GM21526 (cell line): ENCODE measurements around the gene ZNG1F.
"Not testable (repeated sequence)": the region's sequence is repeated elsewhere in the genome, so short reads cannot be mapped to it uniquely, and the experiment has no call there.

Experiments
- ATAC-seq: cut with Tn5 transposase; IDR thresholded peaks from one replicate; pipeline ENCODE4 v1.9.1; 2021; ENCODE audit warnings: moderate library complexity; ENCODE audit not compliant: unreplicated experiment, low FRiP score

Gene ZNG1F

GRCh38 chr9:41087157-41087780, 101.8 kb downstream of the ZNG1F start:
- ATAC-seq: not testable (repeated sequence)

- ATAC-seq: not testable (repeated sequence)
Measured at GRCh38 chr9:41086685-41087084, 102.4 kb downstream of the ZNG1F start.

GRCh38 chr9:41086215-41086614, 102.9 kb downstream of the ZNG1F start:
- ATAC-seq: not testable (repeated sequence)

GRCh38 chr9:41082358-41082757, 106.8 kb downstream of the ZNG1F start:
- ATAC-seq: not testable (repeated sequence)
